Nephron progenitor cell (in vitro differentiated cells): ENCODE results near the gene TMEM45B.
"Not testable (repeated sequence)": the region's sequence is repeated elsewhere in the genome, so short reads cannot be mapped to it uniquely, and the experiment has no call there.

Experiments used
- DNase-seq: peaks from one replicate; pipeline ENCODE4 v3.0.0; 2021
- H3K27ac Mint-ChIP-seq: 2 replicates; pipeline ENCODE4 v1.8.0; 2021; ENCODE audit warnings: mild to moderate bottlenecking, moderate library complexity, mixed read lengths
- H3K27me3 Mint-ChIP-seq: 2 replicates; pipeline ENCODE4 v1.8.0; 2021; ENCODE audit warnings: mild to moderate bottlenecking, low read depth, mixed read lengths; ENCODE audit not compliant: poor library complexity
- H3K36me3 Mint-ChIP-seq: 2 replicates; pipeline ENCODE4 v1.8.0; 2021; ENCODE audit warnings: low read depth, mixed read lengths
- H3K4me1 Mint-ChIP-seq: 2 replicates; pipeline ENCODE4 v1.8.0; 2021; ENCODE audit warnings: mixed read lengths
- H3K4me3 Mint-ChIP-seq: 2 replicates; pipeline ENCODE4 v1.8.0; 2021; ENCODE audit warnings: mild to moderate bottlenecking, moderate library complexity, mixed read lengths
- H3K9me3 Mint-ChIP-seq: 2 replicates; pipeline ENCODE4 v1.8.0; 2021; ENCODE audit warnings: mild to moderate bottlenecking, moderate library complexity, mixed read lengths
- CTCF ChIP-seq: fragments of 200-600 bp; sonication (generic); IDR thresholded peaks from 2 replicates; pipeline ENCODE4 v1.5.0; 2021; ENCODE audit warnings: antibody characterized with exemption

The TMEM45B gene

DNA sequence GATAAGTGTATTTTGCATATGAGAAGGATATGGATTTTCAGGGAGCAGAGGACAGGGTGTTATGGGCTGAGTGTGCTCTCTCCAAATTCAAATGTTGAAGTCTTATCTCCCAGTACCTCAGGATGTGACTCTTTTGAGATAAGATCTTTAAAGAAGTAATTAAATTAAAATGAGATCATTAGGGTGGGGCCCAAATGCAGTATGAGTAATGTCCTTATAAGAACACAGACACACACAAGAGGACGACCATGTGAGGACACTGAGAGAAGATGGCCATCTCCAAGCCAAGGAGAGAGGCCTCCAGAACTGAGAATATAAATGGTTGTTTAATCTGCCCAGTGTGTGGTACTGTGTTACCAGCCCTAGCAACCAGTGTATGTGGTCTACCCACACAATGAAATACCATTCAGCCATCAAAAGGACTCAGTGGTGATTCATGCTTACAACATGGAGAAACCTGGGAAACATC, 20.8 kb downstream of the TMEM45B start:
- H3K4me1 Mint-ChIP-seq, H3K36me3 Mint-ChIP-seq, H3K9me3 Mint-ChIP-seq, H3K4me3 Mint-ChIP-seq, H3K27me3 Mint-ChIP-seq, H3K27ac Mint-ChIP-seq, DNase-seq: not testable (repeated sequence)

GRCh38 chr11:129836979-129837378, 21.3 kb downstream of the TMEM45B start:
- DNase-seq: no peak
- TF ChIP-seq CTCF: no peak
- H3K36me3 Mint-ChIP-seq: no peaks in the 10 kb centered on the region
- H3K27ac Mint-ChIP-seq: no peak overlapping the region
- peaks cover 2% of the 10 kb centered on the region for H3K27me3 Mint-ChIP-seq
- H3K4me1 Mint-ChIP-seq: peaks cover 5% of the 10 kb centered on the region
- H3K9me3 Mint-ChIP-seq: no peaks in the 10 kb centered on the region
- H3K4me3 Mint-ChIP-seq: no peak overlapping the region

GRCh38 chr11:129840236-129840635, 24.6 kb downstream of the TMEM45B start:
- no peak for DNase-seq
- peaks cover 12% of the 10 kb centered on the region for H3K27me3 Mint-ChIP-seq
- no peaks in the 10 kb centered on the region for H3K9me3 Mint-ChIP-seq
- TF ChIP-seq CTCF: no peak
- peak overlapping the region; percentile 84 for H3K27ac Mint-ChIP-seq
- H3K4me1 Mint-ChIP-seq: peaks cover 5% of the 10 kb centered on the region
- no peaks in the 10 kb centered on the region for H3K36me3 Mint-ChIP-seq
- no peak overlapping the region for H3K4me3 Mint-ChIP-seq

DNA sequence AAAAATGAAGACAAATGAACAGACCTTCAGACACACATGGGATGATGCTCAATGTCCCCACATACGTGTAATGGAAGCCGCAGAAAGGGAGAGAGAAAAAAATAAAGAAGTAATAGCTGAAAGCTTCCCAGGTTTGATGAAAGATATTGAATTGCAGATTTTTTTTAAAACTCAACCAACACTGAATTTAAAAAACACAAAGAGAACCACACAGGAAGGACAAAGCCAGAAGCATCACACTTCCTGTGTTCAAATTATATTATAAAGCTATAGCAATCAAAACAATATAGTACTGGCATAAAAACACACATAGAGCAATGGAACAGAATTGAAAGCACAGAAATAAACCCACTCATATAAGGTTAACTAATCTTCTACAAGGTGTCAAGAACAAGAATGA, 26.5 kb downstream of the TMEM45B start:
- TF ChIP-seq CTCF: no peak
- Mint-ChIP-seq H3K36me3 (no peaks in the 10 kb centered on the region), H3K27ac (no peak overlapping the region), H3K27me3 (peaks cover 12% of the 10 kb centered on the region), H3K9me3 (no peaks in the 10 kb centered on the region), H3K4me3 (no peak overlapping the region), H3K4me1 (peaks cover 12% of the 10 kb centered on the region)
- DNase-seq: no peak

GRCh38 chr11:129846508-129847335, 31.1 kb downstream of the TMEM45B start:
- TF ChIP-seq CTCF: no peak
- Mint-ChIP-seq H3K4me1 (peaks cover 9% of the 10 kb centered on the region), H3K4me3 (no peak overlapping the region), H3K36me3 (no peaks in the 10 kb centered on the region), H3K27ac (peak overlapping the region; percentile 68), H3K9me3 (no peaks in the 10 kb centered on the region), H3K27me3 (peaks cover 16% of the 10 kb centered on the region)
- no peak for DNase-seq

DNA sequence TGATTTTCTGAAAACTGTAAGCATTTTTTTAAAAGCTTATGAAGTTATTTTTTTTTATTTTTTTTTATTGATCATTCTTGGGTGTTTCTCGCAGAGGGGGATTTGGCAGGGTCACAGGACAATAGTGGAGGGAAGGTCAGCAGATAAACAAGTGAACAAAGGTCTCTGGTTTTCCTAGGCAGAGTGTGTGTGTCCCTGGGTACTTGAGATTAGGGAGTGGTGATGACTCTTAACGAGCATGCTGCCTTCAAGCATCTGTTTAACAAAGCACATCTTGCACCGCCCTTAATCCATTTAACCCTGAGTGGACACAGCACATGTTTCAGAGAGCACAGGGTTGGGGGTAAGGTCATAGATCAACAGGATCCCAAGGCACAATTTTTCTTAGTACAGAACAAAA, 31.7 kb downstream of the TMEM45B start:
- not testable (repeated sequence) for H3K4me3 Mint-ChIP-seq, H3K36me3 Mint-ChIP-seq, H3K9me3 Mint-ChIP-seq, H3K27ac Mint-ChIP-seq, DNase-seq, H3K4me1 Mint-ChIP-seq
- H3K27me3 Mint-ChIP-seq: peaks cover 16% of the 10 kb centered on the region
